LoVo (cell line): Measurements from ENCODE around the gene CIT.
"Not testable (repeated sequence)": the region's sequence is repeated elsewhere in the genome, so short reads cannot be mapped to it uniquely, and the experiment has no call there.

ENCODE experiments used
- DNase-seq: peaks from one replicate; pipeline ENCODE4 v3.0.0-alpha.2; 2016; ENCODE audit warnings: low spot score

Gene CIT

DNA sequence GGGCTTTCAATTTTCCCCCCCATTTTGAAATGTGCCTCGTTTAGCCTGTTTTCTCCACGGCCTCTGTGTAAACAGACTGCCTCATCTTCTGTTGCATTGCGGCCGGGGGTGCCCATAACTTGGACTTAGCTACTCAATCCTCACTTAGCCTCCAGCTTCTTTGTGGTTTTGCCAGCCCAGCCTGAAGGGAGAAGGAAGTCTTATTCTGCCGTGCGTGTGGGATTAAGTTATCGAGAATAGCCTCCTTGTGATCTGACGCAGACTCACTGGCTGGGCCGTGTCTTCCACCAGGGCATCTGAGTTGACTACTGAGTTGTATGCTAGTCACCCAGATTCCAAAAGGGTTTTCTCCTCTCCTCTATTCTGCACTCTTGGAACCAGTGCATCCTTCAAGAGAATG is 201.1 kb downstream of the CIT start:
- no peak for DNase-seq

DNA sequence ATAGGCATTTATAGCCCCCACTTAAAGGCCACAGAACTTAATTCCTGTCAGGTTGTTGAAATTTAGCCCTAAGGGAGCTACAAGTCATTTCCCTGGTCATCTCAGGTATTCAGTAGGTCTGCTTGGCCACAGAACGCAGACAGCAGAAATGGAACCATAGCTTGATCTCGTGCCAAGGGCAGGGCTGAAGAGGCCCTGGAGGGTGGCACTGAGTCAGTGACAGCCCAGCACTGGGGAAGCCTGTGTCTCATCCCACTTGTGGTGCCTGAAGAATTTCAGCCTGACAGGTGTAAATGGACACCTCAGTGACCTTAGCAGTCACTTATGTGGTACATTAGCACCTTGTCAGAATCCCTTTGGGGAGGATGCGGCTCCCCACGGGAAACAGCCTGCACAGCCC is 202.6 kb downstream of the CIT start:
- no peak for DNase-seq

DNA sequence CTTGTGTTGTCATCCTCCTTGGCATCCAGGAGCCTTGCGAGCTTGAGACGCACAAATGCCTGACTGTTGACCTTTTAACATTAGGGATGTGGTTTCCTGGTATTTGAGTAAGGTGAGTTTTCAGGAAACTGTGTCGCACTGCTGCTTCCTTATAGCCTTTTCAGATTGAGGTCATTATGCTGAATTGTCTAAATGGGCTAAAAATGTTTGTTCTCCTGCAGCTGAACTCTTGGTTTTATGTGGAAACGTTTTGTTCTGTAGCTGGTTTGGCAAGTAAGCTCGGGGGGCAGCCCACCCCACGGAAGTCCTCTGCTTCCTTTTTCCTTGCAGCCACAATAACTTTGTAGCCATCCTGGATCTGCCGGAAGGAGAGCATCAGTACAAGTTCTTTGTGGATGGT is 203.5 kb downstream of the CIT start:
- DNase-seq, result no peak

DNA sequence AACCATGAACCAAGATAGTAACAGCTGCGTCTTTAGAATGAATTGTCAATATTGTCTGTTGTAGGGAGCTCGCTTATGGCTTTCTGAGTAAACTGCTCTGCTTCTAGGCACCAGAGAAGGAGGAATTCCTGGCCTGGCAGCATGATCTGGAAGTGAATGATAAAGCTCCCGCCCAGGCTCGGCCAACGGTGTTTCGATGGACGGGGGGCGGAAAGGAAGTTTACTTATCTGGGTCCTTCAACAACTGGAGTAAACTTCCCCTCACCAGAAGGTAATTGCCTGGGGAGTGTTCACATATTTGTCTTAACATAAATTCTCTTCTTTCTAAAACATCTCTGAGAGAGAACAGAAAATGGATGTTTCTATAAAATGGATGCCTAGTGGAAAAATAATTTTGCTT is 204.9 kb downstream of the CIT start:
- no peak for DNase-seq

DNA sequence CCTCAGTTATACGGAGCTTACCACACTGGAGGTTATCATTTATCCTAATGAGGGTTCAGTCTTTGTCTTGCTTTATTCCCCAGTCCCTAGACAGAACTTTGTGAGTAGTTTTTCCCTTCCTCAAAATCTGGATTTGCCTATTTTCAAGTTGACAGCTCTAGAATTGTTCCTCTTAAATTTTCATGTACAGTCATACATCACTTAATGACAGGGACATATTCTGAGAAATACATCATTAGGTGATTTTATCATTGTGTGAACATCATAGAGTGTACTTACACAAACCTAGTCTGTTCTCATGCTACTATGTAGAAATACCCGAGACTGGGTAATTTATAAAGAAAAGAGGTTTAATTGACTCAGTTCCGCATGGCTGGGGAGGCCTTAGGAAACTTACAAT is 206.1 kb downstream of the CIT start:
- DNase-seq, result no peak

DNA sequence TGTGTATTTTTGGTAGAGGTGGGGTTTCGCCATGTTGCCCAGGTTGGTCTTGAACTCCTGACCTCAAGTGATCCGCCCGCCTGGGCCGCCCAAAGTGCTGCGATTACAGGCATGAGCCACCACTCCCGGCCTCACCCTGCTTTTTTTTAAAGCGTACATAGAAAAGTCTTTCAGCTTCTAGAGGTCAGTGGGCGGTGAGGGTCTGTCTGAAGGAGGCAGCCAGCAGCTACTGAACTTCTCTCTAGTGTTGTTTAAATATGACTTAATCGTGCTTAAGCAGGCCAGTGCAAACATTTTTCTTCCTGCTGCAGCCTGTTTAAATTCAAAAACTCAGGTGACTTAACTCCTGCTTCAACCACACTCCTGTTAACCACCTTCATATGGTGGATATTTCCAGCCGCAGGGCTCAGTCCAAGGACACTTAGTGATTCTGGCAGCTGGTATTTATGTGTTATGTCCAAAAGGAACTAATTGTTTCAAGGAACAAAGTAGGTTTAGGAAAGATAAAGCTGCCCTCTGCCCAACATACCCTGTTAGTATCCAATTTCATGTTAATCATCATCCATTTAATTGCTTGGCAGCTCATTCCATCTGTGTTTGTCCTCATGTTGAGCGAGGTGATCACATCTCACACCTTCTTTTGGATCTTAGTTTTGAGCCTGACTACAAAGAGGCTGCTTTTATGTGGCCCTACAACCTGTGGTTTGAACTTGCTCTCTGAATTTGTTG is 207.2 kb downstream of the CIT start:
- DNase-seq, result peak; percentile 15

DNA sequence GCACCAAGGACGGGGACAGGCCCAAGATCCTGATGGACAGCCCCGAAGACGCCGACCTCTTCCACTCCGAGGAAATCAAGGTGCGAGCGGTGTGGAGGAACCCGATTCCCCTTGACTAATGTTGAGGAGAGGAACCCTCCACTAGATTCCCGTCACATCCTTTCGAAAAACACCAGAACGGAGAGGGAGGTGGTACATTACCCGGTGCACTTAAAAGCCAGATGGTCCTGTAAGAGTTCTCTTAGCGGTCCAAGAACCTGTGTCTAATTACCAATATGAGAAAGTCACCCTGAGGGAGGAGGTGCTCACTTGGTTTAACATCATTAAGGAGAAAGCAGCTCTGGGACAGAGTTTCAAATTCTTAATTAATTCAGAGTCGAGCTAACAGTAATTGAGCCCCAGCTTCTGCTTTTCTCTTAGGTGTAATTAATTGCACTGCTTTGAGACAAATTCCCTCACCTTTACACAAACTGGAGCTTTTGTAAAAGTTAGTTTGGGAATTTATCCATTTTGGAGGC is 208.7 kb downstream of the CIT start:
- DNase-seq, result no peak

DNA sequence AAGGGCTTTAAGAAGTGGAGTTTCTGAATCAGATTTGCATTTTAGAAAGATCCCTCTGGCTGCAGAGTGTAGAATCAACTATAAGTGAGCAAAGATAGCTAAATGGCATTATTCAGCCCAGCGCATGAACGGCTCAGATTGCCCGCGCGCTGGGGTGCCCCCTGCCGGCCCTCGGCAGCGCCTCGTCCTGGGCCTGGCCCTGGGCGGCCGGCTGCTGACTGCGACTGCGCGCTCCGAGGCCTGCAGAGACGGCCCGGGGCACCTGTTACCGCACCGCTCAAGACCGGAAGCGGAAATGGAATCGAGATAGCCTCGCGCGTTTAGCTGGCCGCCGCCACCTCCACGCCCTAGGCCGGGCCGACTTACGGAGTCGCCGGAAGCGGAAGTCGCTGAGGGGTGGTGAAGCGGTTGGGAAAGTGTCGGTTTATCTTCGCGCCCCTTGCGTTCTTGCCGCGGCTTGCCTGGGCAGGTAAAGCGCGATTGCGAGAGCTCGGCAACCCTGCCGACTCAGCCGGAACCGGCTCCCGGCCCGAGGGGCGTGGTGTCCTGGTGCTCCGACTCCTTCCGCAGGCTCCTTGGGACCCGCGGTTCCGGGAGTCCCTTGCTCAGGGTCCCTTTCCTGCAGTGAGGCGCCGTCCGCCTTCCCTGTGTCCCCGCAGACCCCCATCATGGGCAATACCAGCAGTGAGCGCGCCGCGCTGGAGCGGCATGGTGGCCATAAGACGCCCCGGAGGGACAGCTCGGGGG is 209.4 kb downstream of the CIT start, which contains the start of gene PRKAB1:
Gene PRKAB1, plus strand, starts transcription at position 557 of the 747 bp plus-strand sequence. Its CDS starts 112 bp downstream, at position 669.
- peak; percentile 100 for DNase-seq

DNA sequence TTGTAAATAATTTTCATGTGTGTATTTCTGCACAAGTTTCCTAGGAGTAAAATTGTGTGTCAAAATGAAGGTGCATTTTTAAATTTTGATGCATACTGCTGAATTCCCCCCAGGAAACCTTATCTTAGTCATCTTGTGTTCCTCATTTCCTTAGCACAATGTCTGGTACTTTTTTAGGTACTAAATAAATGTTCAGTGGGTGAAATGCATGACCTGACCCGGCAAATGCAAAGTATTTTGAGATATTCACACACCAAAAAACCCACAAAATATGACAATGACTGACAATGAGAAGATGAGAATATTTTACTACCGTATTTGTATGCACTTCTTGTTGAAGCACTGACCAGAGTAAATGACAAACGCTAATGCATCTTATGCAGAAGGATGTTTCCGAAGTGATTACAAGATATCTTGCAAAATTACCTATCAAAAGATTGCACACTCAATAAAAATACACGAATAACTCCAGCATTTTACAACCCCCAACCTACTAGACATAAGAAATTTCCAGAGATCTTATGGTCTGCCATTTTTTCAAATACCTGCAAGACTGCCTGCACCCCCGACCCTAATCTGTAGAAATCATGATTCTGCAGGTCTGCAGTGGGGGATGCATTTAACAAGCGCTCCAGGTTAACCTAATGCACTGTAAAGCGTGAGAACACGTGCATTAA is 210.1 kb downstream of the CIT start:
- no peak for DNase-seq

DNA sequence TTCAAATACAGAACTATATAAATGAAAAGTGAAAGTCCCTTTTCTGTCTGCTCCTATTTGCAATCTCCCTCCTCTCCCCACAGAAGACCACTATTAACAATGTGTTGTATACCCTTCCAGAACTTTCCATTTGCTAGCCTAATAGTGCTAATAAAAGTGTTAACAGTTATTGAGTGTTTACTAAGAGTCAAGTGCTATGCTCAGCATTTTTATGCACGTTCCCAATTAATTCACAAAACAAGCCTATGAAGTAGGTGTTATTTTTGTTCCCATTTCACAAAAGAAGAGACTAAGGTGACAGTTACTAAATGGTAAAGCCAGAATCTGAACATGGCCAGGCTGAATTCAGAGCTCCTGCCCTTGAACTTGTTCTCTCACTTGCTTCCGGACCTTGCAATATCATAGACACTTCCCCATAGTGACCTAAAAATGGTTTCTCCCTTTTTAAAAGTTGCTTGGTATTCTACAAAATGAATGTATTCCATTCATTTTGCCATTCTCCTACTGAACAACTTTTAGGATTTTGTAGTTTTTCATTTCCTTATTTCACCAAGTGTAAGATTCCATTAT is 210.8 kb downstream of the CIT start:
- no peak for DNase-seq

DNA sequence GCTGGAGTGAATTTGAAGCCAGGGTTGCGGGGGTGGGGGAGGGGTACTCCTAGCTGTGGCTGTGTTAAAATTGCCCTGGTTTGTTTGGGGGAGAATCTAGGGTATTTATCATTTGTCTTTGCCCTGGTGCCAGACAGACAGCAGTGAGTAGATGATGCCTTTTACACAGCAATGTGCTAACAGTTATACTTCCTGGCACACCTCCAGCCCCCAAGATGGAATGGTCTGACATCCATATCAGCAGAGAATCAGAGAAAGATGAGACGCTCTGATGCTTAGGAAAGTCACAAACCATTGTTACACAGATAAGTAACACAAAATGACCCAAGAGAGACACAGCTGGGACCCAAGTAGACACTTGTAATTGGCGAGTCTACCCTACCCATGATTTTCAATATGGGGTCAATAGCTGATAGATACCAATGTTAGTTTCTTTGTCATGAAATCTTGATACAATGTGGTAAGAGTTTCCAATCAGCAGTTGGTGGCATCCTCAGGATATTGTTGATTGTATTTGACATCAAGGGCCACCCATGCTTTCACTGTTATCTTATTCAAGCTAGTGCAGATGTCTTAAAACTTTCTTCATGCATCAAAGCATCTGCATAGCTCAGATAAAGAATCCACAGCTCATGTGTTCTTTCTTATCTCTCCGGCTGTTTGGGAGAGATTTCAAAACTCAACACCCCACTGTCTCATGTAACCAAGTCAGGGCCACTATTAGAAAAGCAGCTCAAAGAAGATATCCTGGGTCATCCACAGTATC is 211.8 kb downstream of the CIT start:
- no peak for DNase-seq

DNA sequence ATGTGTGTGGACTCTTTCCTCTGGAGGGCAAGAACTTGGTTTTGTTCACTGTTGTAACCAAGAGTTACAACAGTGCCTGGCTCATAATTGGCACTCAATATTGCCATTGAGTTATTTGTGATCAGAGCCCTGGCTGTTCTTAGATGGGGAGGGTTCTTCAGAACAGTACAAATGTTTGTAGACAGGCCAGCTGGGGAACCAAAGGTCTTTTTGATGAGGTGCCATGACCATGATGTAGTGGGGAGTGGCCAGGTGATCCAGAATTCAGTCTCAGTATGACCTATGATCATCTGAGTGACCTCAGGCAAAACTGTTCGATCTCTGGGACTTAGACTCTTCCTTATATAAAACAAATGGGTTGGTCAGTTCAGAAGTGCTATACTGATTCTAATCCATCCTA is 212.5 kb downstream of the CIT start:
- DNase-seq, result no peak

DNA sequence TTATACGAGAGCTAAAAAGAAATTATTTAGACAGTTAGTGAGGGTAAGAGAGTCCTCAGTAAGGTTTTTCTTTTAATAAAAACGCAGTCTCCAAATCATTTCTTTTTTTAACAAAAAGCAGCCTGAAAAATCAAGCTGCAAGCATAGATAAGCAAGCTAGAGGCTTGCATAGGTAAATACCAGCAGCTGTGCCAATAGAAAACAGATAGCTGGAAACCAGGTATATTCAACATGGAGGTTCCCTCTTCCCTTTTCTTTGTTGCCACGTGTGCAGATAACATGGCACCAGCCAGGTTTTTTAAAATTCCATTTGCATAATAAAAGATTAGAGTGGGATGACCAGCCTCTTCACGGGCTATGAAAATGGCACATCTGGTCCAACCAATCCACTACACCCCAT is 215.2 kb downstream of the CIT start:
- no peak for DNase-seq

DNA sequence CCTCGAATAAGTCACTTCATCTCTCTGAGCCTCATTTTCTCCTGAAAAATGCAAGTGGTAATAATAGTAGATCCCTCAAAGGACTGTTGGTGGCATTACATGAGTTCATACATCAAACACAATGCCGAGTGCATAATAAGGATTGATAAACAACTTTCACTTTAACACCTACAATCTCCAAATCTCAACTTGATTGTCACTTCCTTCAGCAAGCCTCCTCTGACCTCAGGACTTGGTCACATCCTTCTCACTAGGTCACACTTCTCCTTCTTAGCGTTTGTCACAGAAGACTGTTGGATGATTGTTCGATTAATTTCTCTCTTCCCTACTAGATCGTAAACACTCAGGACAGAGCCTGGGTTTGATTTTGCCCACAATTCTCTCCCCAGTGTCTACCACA is 217.0 kb downstream of the CIT start:
- no peak for DNase-seq

DNA sequence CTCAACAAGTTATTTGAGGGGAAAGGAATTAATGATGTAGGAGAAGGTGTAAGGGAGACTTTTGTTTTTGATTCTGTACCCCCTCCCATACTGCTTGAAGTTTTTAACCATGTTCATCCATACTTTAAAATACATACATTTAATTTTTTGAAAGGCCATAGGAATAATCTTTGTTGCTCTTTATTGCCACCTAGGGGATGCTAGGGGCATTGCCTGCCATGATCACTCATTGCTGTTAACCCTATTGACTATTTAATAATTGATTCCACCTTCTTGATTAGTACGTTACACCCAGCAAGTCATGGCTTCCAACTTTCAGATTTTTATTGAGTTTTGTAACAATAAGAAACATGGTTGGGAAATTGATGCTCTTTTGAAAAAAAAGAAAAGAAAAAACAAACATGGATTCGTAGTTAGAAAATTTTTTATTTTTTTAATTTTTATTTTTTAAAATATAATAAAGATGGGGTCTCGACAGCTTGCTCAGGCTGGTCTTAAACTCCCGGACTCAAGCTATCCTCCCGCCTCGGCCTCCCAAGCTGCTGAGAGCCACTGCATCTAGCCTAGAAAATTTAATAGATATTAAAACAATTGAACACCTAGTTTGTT is 217.7 kb downstream of the CIT start:
- peak; percentile 63 for DNase-seq

DNA sequence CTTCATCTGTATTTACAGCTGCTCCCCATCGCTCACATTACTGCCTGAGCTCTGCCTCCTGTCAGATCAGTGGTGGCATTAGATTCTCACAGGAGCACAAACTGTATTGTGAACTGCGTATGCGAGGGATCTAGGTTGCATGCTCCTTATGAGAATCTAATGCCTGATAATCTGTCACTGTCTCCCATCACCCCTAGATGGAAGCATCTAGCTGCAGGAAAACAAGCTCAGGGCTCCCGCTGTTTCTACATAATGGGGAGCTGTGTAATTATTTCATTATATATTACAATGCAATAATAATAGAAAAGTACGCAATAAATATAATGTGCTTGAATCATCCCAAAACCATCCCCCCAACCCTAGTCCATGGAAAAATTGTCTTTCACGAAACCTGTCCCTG is 219.0 kb downstream of the CIT start:
- DNase-seq, result not testable (repeated sequence)

DNA sequence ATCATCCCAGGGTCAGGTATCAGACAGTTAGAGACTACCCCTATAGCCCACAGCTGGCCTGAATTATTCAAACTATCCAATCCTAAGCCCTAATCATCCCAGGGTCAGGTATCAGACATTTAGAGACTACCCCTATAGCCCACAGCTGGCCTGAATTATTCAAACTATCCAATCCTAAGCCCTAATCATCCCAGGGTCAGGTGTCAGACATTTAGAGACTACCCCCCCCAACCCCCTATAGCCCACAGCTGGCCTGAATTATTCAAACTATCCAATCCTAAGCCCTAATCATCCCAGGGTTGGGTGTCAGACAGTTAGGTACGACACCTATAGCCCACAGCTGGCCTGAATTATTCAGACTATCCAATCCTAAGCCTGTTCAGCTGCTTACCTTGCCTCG is 220.1 kb downstream of the CIT start:
- not testable (repeated sequence) for DNase-seq

DNA sequence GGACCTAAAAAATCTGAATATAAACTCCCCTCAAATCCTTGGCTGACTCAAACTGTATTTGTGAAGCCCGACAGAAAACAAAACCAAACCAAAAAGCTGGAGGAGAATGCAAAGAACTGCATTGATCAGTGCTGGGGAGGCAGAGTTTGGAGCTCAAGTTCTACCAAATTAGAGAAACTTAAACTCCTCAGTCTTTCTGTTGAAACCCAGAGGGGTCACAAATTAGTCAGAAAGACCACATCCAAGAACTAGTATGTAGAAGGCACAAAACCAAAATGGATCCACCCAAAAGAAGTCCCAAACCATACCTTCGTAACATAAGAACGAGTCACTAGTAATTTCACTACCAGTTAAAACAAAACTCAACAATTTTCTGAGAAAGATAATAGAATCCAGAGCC is 224.5 kb downstream of the CIT start:
- DNase-seq, result no peak

DNA sequence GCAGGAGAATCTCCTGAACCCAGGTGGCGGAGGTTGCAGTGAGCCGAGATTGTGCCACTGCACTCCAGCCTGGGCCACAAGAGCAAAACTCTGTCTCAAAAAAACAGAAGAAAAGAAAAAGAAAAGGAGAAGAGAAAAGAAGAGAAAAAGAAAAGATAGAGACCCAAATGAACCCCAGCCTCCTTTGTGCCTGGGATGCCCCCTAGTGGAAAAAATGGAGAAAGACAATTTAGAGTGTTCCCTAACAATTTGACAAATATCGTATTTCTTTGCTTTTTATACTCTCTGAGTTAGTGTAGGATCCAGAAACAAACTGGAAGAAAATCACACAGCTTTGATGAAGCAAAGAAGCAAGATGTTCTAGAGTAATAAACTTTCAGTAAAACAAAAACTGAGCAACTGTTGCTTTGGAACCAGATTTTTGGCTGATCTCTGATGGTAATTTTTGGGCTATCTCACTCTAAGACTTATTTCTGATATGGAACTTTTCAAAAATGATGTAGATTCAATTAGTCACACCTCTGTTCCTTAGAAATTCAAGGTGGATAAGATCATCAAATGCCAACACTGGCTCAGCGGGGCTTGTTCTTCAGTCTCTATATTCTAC is 227.8 kb downstream of the CIT start:
- DNase-seq, result peak; percentile 48

DNA sequence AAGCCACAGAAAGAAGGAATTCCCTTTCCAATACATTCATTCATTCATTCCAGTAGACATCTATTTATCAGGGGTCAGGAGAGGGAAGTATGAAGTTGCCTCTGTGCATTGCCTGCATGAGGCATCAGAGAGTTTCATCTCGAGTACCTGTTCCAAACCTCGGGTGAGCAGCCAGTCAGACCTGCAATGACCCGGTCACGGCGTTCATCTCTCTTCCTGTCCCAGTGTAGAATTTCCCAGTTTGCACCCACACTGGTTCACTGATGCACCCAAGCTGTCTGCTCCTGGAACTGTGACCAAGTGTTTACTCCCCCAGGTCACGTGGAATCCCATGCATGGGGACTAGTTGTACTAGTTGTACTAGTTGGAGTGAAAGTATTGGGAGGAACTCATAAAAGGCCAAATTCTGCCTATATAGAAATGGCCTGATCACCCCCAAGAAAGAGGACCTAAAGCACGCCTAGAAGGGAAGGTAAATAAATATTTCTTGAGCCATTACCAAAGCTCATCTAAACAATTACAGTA is 231.5 kb downstream of the CIT start:
- no peak for DNase-seq

DNA sequence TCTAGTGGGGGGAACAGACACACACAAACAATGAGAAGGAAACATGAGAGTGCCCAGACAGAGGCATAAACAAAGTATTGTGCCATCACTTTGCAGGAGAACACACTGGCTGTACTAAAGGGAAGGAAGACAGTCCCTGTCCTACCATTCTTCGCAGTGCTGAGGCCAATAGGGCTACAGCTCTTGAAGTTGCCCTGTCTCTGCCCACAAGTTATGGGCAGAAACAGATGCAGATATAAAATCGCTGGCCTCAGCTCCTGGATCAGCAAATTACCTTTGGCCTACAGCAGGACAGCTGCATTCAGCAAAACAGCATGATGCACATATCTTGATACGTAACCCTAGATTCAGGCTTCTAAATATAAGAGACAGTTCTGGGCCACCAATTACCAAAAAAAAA is 232.2 kb downstream of the CIT start:
- DNase-seq, result no peak
